ENCODE measurements around the gene ASPDH.

Gene ASPDH

DNA sequence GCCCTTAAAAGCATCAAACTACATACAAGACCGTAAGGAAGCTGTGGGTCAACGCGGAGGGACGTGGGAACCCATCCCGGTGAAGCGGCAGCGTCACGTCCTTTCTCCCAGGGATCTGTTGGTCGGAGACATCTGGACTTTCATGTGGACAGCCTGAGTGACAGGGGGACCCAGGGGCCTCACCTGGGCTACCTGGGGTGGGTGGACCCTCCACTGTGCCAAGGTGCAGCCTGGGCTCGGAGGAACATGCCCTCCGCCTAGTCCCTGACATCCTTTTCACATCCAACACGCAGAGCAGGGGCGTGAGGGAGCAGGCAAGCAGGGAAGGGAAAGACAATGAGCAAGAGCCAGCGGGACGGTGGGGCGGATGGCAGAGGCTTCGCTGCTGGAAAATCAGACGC is 23.3 kb downstream of the ASPDH start:
- FAIRE-seq (no peak), DNase-seq (ENCODE audit: insufficient read length, low spot score) (no peak)
- TF ChIP-seq TAF1 (IDR thresholded peaks at IDR 0.05; ENCODE audit: low read depth, low read length) = no peak
- no peak for TF ChIP-seq POLR2A (IDR thresholded peaks at IDR 0.05; ENCODE audit: low read depth, low read length)
- no peak for TF ChIP-seq POU2F2 (IDR thresholded peaks at IDR 0.05; ENCODE audit: low read depth, low read length)
- no peak for TF ChIP-seq SPI1 (IDR thresholded peaks at IDR 0.05; ENCODE audit: low read depth, low read length)
- TF ChIP-seq PAX5 (IDR thresholded peaks at IDR 0.05; ENCODE audit: insufficient read depth, low read length, severe bottlenecking) = no peak
- TF ChIP-seq POLR2AphosphoS5 (IDR thresholded peaks at IDR 0.05; ENCODE audit: low read depth, low read length) = no peak

DNA sequence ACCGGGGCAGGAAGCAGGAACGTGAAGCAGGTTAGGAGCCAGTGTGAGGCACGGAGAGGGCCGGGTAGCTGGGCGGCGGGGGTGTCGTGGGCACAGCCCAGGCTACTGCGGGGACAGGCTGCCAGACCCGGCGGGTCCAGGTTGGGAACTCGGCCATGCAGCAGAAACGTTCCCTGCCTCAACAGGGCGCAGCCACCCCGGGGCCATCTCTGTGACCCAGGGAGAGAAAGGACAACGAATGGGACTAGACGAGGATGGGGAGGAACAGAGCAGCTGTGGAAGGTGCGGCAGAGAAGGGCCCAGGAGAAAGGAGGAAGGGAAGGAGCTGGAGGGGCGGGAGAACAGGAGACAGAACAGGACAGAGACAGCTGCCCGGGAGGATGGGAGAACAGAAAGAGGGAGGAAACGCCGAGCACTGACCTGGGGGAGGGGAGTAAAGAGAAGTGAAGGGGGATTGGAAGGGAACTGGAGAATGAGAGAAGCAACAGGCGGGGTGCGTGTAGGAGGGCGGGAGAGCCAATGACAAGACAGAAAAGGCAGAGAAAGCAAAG is 24.2 kb downstream of the ASPDH start:
- DNase-seq (ENCODE audit: insufficient read length, low spot score) (no peak), FAIRE-seq (no peak)
- TF ChIP-seq POLR2A (IDR thresholded peaks at IDR 0.05; ENCODE audit: low read depth, low read length) (no peak), POU2F2 (IDR thresholded peaks at IDR 0.05; ENCODE audit: low read depth, low read length) (no peak), TAF1 (IDR thresholded peaks at IDR 0.05; ENCODE audit: low read depth, low read length) (no peak), PAX5 (IDR thresholded peaks at IDR 0.05; ENCODE audit: insufficient read depth, low read length, severe bottlenecking) (no peak), SPI1 (IDR thresholded peaks at IDR 0.05; ENCODE audit: low read depth, low read length) (no peak), POLR2AphosphoS5 (IDR thresholded peaks at IDR 0.05; ENCODE audit: low read depth, low read length) (no peak)

DNA sequence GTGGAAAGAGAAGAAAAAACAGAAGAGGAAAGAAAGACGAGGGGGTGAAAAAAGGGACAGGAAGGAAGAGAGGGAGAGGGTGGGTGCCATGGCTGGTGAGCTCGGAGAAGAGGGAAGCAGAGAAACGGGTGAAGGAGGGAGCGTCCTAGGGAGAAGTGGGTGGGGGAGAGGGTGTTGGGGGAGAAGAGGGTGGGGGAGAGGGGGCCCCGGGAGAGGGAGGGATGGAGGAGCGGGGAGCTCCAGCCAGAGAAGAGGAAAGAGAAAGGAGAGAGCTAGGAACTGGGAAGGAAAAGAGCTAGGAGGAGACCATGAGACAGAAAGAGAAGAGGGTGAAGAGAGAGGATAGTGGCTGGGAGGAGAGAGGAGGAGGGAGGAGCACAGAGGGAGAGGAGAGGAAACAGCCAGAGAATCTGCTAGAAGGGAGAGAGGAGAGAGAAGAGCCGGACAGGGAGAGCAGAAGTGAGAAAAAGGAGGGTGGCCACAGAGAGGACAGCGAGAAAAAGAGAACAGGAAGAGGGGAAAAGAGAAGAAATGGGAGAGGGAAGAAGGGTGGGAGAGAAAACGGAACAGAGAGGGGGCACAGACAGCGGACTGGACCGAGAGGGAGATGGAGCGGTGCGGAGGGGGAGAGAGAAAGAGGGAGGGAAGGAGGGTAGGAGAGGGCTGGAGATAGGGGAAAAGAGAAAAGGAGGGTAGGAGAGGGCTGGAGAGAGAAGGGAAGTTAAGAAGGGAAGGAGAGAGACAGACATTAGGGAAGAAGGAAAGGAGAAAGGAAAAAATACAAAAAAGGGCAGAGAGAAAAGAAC is 25.1 kb downstream of the ASPDH start:
- DNase-seq (ENCODE audit: insufficient read length, low spot score) = no peak
- FAIRE-seq = no peak
- no peak for TF ChIP-seq PAX5 (IDR thresholded peaks at IDR 0.05; ENCODE audit: insufficient read depth, low read length, severe bottlenecking)
- TF ChIP-seq POLR2A (IDR thresholded peaks at IDR 0.05; ENCODE audit: low read depth, low read length) = no peak

DNA sequence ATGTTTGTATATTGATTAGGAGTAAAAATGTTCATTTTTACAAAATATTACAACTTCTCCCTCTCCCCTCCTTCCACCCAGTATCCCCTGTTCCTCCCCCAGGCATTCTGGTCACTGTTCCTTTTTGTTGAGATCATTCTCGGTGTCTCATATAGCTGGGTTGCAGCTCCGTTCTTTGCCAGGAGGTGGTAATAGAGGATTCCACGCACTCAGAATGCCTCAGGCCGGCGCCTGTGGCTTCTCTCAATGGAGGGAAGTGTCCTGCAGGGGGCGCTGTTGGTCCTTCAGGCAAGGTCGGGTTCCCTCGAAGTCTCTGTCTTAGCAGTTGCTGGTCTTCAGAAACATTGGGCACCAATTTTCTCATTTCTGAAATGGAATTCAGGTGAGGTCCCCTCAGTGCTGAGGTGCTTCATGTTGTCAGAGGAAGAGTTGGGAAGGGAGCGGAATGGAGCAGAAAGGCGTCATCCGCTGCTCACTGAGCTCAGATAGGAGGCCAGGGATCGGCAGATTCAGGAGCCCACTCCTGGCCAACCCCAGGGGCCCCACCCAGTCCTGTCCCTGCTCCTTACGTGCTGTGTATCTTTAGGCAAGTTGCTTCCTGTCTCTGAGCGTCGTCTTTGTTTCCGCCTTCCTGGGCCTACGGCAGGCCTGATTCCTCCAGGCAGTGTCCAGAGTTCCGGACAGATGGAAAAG is 26.7 kb downstream of the ASPDH start:
- FAIRE-seq = no peak
- TF ChIP-seq POLR2A (IDR thresholded peaks at IDR 0.05; ENCODE audit: low read depth, low read length) = peak; percentile 15; the same call in 1 of the 2 replicates
- no peak for TF ChIP-seq POLR2AphosphoS5 (IDR thresholded peaks at IDR 0.05; ENCODE audit: low read depth, low read length)
- DNase-seq (ENCODE audit: insufficient read length, low spot score) = no peak

DNA sequence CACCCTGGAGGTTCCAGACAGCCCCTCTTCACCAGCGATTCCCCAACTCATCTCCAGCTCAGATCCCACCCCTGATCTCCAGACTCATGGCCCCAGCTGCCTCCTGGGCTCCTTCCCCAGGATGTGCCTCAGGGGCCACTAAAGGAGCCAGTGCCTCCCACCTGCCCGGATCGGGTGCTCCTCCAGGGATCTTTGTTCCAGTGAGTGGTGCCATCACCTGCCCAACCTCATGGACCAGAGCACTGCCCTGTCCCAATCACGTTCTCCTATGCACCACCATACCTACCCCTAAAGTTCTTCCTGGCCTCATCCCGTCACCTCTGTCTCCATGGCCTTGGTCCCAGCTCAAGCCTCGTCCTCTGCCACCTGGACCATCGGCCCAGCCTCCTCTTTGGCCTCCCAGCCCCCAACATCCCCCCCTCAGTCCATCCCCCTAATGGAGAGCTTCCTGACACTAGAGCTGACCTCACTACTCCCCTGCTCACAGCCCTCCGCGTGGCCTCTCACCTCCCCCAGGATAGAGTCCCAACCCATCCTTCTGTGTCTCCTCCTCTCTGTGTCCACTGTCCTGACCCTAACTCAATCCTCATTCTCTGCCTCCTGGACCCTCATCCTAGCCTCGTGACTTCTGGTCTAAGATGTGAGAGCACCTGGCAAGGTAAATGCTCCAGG is 28.3 kb downstream of the ASPDH start:
- TF ChIP-seq TAF1 (IDR thresholded peaks at IDR 0.05; ENCODE audit: low read depth, low read length) (no peak), POU2F2 (IDR thresholded peaks at IDR 0.05; ENCODE audit: low read depth, low read length) (no peak), SPI1 (IDR thresholded peaks at IDR 0.05; ENCODE audit: low read depth, low read length) (no peak), POLR2AphosphoS5 (IDR thresholded peaks at IDR 0.05; ENCODE audit: low read depth, low read length) (no peak), POLR2A (IDR thresholded peaks at IDR 0.05; ENCODE audit: low read depth, low read length) (no peak; the same call in 1 of the 2 replicates), PAX5 (IDR thresholded peaks at IDR 0.05; ENCODE audit: insufficient read depth, low read length, severe bottlenecking) (no peak)
- FAIRE-seq (no peak), DNase-seq (ENCODE audit: insufficient read length, low spot score) (no peak)

DNA sequence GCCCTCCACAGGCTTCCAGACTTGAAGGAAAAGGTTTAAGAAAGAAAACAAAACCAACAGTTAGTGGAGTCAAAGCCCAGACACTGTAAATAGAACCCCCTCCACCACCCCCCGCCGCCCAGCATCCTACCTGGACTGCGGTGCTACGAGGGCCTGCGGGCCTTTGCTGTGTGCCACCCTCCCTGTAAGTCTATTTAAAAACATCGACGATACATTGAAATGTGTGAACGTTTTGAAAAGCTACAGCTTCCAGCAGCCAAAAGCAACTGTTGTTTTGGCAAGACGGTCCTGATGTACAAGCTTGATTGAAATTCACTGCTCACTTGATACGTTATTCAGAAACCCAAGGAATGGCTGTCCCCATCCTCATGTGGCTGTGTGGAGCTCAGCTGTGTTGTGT is 30.8 kb downstream of the ASPDH start:
- TF ChIP-seq TAF1 (IDR thresholded peaks at IDR 0.05; ENCODE audit: low read depth, low read length) (no peak), POLR2AphosphoS5 (IDR thresholded peaks at IDR 0.05; ENCODE audit: low read depth, low read length) (0 out of 2 replicates have a peak, but pooled peaks have one; percentile 11)
- DNase-seq (ENCODE audit: insufficient read length, low spot score) (no peak), FAIRE-seq (no peak)

DNA sequence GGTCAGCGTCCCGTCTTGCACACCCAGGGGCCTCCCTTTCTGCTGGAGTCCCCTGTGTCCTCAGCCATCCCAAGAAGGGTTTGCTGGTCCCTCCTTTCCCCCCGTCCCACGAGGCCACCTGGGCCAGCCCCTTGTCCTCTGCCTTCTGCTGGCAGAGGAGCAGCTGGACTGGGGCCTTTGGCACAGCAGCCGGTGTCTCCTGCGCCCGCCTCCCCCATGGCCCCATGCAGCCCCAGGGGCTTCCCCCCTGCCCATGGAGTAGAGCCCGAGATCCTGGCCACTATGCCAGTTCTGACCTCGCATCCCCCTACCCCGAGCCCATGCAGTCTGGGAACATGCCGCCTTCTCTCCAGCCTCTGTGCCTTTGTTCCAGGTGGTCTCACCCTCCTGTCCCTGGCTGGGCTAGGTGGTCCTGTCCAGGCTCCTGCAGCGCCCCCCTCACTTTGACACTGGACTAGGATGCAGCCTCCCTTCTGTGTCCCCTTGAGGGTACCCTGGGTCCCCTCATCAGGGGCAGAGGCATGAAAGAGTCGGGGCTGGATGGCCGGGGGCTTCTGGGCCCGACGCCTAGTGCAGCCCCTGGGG is 31.4 kb downstream of the ASPDH start:
- no peak for TF ChIP-seq POU2F2 (IDR thresholded peaks at IDR 0.05; ENCODE audit: low read depth, low read length)
- TF ChIP-seq POLR2A (IDR thresholded peaks at IDR 0.05; ENCODE audit: low read depth, low read length) = no peak
- no peak for TF ChIP-seq SPI1 (IDR thresholded peaks at IDR 0.05; ENCODE audit: low read depth, low read length)
- TF ChIP-seq TAF1 (IDR thresholded peaks at IDR 0.05; ENCODE audit: low read depth, low read length) = no peak
- no peak for TF ChIP-seq POLR2AphosphoS5 (IDR thresholded peaks at IDR 0.05; ENCODE audit: low read depth, low read length)
- FAIRE-seq (no peak), DNase-seq (ENCODE audit: insufficient read length, low spot score) (no peak)

DNA sequence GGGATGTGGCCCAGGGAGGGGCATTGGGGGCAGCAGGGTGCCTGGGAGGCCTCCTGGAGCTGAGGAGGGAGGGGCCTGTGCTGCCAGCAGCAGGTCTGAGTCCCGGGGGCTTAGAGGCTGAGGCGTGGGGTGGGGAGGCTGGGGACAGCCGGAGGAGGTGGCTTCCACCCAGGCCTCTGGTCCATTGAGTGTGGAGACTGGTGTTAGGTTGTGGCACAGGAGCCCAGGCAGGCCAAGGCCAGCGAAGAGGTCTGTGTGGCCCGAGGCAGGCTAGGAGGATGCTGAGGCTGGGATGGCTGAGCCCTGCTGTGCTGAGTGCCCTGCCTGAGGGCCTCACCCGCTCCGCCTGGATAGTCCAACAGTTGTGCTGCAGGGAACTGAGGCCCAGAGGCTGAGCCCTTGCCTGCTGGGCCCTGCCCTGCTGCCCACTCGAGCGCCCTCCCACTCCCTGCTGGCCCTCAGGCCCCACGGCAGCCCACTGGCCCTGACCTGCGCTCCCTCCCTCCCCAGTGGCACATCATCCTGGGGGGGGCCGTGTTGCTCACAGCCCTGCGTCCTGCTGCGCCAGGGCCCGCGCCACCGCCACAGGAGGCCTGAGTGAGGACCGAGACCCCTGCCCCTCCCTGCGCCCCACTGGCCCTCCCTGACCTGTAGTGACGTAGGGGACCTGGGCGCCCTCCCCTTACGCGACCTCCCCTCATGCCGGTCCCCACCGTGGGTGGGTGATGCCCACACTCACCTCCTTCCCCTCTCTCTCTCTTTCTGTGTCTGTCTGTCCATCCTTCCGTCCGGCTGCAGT is 32.2 kb downstream of the ASPDH start:
- DNase-seq (ENCODE audit: insufficient read length, low spot score) (no peak), FAIRE-seq (no peak)
- TF ChIP-seq SPI1 (IDR thresholded peaks at IDR 0.05; ENCODE audit: low read depth, low read length) = no peak
- no peak for TF ChIP-seq PAX5 (IDR thresholded peaks at IDR 0.05; ENCODE audit: insufficient read depth, low read length, severe bottlenecking)
- no peak for TF ChIP-seq POU2F2 (IDR thresholded peaks at IDR 0.05; ENCODE audit: low read depth, low read length)
- no peak for TF ChIP-seq POLR2AphosphoS5 (IDR thresholded peaks at IDR 0.05; ENCODE audit: low read depth, low read length)
- TF ChIP-seq POLR2A (IDR thresholded peaks at IDR 0.05; ENCODE audit: low read depth, low read length) = no peak
- no peak for TF ChIP-seq TAF1 (IDR thresholded peaks at IDR 0.05; ENCODE audit: low read depth, low read length)

Measured in GM12891 (cell line).